Chondrocyte (in vitro differentiated cells): Measurements from ENCODE around the gene IGFBP2. TPM values are rescaled to one million over a fixed set of nuclear protein-coding genes. Genes with fewer than 3 reads are reported as not detected.

Experiments used
- DNase-seq: peaks from one replicate; pipeline ENCODE4 v3.0.0; 2021; ENCODE audit warnings: mixed read lengths, low spot score
- H3K27ac Mint-ChIP-seq: one replicate; pipeline ENCODE4 v1.8.0; 2021; ENCODE audit warnings: mild to moderate bottlenecking, moderate library complexity, mixed read lengths; ENCODE audit not compliant: unreplicated experiment
- H3K27me3 Mint-ChIP-seq: 2 replicates; pipeline ENCODE4 v1.8.0; 2021; ENCODE audit warnings: low read depth, mixed read lengths
- H3K36me3 Mint-ChIP-seq: 2 replicates; pipeline ENCODE4 v1.8.0; 2021; ENCODE audit warnings: low read depth, mixed read lengths
- H3K4me1 Mint-ChIP-seq: 2 replicates; pipeline ENCODE4 v1.8.0; 2021; ENCODE audit warnings: low read depth, mild to moderate bottlenecking, mixed read lengths
- H3K4me3 Mint-ChIP-seq: one replicate; pipeline ENCODE4 v1.8.0; 2021; ENCODE audit warnings: mild to moderate bottlenecking, moderate library complexity, mixed read lengths; ENCODE audit not compliant: unreplicated experiment
- H3K9me3 Mint-ChIP-seq: 2 replicates; pipeline ENCODE4 v1.8.0; 2021; ENCODE audit warnings: low read depth, mixed read lengths
- total RNA-seq: library from RNA; stranded (reverse); gene quantifications from 3 replicates; pipeline ENCODE4 v1.2.1, GENCODE V29; 2021
- TF ChIP-seq, protein P1 (sequence below): fragments of 200-600 bp; sonication (generic); IDR thresholded peaks from 2 replicates; pipeline ENCODE4 v1.5.0; 2021; ENCODE audit warnings: antibody characterized with exemption, mild to moderate bottlenecking, moderate library complexity

IGFBP2 gene
- total RNA-seq, 1 donor from 2014 or later, result 1,848 TPM

DNA sequence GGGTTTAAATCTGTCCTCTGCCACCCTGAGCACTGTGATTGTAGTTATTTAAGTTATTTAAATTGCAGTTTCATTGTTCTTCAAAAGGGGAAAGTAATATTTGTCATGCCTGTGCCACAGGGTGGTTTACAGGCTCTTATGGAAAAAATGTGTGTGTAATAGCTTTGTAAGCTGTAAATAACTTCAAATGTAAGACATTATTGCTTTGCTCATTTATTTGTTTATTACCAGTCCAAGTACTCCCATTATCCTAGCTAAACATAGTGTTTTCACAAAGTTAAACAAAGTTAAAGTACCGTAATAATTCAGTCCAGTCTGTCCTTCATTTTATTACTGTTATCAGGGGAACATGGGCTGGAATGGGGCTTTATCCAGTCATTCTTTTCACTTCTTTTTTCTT, 43.4 kb upstream of the IGFBP2 start:
- no peaks in the 10 kb centered on the region for H3K9me3 Mint-ChIP-seq
- no peak for DNase-seq
- H3K4me1 Mint-ChIP-seq, result peaks cover 8% of the 10 kb centered on the region
- H3K36me3 Mint-ChIP-seq, result no peaks in the 10 kb centered on the region
- TF ChIP-seq, protein P1, sequence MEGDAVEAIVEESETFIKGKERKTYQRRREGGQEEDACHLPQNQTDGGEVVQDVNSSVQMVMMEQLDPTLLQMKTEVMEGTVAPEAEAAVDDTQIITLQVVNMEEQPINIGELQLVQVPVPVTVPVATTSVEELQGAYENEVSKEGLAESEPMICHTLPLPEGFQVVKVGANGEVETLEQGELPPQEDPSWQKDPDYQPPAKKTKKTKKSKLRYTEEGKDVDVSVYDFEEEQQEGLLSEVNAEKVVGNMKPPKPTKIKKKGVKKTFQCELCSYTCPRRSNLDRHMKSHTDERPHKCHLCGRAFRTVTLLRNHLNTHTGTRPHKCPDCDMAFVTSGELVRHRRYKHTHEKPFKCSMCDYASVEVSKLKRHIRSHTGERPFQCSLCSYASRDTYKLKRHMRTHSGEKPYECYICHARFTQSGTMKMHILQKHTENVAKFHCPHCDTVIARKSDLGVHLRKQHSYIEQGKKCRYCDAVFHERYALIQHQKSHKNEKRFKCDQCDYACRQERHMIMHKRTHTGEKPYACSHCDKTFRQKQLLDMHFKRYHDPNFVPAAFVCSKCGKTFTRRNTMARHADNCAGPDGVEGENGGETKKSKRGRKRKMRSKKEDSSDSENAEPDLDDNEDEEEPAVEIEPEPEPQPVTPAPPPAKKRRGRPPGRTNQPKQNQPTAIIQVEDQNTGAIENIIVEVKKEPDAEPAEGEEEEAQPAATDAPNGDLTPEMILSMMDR, result no peak
- no peak overlapping the region for H3K4me3 Mint-ChIP-seq
- no peak overlapping the region for H3K27ac Mint-ChIP-seq
- H3K27me3 Mint-ChIP-seq, result no peaks in the 10 kb centered on the region

DNA sequence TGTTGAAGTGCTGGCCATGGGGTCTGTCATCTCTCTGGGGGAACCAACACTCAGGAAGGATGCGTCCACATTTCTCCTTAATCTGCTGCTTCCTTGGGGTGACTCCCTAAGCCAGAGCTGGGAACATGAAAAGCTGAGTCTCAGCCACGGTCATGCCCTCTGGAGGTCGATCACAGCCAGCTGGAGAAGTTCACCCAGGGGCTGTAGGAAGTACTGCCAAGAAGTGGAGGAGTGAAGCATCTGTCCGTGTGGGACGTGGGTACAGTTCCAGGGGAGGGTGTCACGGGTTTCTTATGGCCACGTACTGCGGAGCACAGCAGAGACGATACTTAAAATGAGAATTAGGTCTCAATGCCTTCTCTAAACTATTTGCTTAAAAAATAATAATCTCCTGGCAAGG, 42.4 kb upstream of the IGFBP2 start:
- Mint-ChIP-seq H3K4me3 (no peak overlapping the region), H3K27me3 (no peaks in the 10 kb centered on the region), H3K4me1 (peaks cover 9% of the 10 kb centered on the region), H3K36me3 (no peaks in the 10 kb centered on the region), H3K9me3 (no peaks in the 10 kb centered on the region), H3K27ac (no peak overlapping the region)
- no peak for DNase-seq
- TF ChIP-seq, protein P1, result no peak

DNA sequence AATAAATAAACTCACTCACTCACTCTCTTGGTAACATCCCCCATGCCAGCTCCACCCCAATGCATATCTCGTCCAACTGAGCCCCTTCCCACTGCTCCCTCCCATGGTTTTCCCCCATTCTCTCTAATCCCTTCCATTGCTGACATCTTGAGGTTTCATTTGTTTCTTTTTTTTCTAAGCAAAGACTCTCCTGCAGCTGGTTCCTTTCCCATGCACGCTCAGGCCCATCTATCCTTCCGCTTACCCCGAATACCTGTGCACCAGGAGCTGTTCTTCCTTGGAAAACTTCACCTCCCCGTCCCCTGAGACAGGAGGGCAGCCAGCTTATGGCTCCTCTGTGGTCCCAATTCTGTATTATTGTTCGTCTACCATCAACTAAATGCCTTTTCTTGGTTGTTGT, 41.7 kb upstream of the IGFBP2 start:
- Mint-ChIP-seq H3K9me3 (no peaks in the 10 kb centered on the region), H3K4me3 (no peak overlapping the region), H3K36me3 (no peaks in the 10 kb centered on the region), H3K27me3 (no peaks in the 10 kb centered on the region), H3K4me1 (peaks cover 16% of the 10 kb centered on the region), H3K27ac (no peak overlapping the region)
- DNase-seq, result no peak
- TF ChIP-seq, protein P1, result no peak

DNA sequence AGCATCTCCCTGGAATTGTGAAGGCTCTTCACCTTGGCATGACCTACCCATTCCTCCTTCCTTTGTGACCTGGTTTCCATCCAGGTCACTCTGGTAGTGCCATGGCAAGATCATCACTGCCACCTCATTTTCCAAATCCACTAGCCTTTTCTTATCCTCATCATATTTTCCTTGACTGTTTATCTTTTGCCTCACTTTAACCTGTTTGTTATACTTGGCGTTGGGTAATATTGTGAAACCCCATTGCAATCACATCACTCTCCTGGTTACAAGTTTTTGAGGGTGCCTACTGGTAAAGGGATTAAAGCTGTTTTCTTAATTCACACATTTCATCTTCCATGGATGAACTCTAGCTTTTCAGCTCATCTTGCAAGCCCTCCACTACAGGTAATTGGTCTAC, 39.1 kb upstream of the IGFBP2 start:
- H3K4me1 Mint-ChIP-seq, result peaks cover 40% of the 10 kb centered on the region
- no peaks in the 10 kb centered on the region for H3K9me3 Mint-ChIP-seq
- H3K27ac Mint-ChIP-seq, result no peak overlapping the region
- DNase-seq, result no peak
- no peaks in the 10 kb centered on the region for H3K36me3 Mint-ChIP-seq
- no peak overlapping the region for H3K4me3 Mint-ChIP-seq
- no peaks in the 10 kb centered on the region for H3K27me3 Mint-ChIP-seq
- TF ChIP-seq, protein P1, result no peak

DNA sequence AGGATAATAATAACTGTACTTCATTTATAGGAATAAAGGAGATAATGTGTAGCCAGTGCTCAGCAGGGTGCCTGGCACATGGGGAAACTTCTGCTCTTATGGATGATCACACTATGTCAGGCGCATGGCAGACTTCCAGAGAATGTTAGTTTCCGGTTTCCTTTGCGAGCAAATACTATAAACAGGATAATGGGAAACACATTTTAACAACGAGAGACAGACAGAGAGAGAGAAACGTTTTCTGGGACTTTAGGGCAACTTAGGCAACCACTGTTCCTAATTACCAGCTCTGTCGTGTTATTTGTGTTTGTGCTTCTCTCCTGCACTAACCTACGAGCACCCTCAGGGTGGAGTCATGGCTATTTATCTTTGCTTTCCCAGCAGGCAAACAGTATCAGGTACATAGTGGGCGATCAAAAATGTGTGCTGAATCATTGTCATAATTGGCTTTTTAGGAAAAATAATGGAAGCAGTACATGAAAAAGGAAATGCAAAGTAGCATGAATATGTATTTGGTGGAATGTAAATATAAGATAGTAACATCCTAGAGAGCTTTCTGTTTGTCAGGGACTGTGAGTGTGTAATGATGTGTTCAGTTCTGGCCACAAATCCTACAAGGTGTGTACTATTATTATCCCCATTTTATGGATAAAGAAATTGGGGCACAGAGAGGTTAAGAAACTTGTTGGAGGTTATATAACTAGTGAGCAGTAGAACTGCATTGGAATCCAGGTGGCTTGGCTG, 36.8 kb upstream of the IGFBP2 start:
- H3K27ac Mint-ChIP-seq, result peak overlapping the region; percentile 42
- DNase-seq, result no peak
- H3K27me3 Mint-ChIP-seq, result no peaks in the 10 kb centered on the region
- no peaks in the 10 kb centered on the region for H3K36me3 Mint-ChIP-seq
- H3K4me3 Mint-ChIP-seq, result no peak overlapping the region
- peaks cover 34% of the 10 kb centered on the region for H3K4me1 Mint-ChIP-seq
- TF ChIP-seq, protein P1, result no peak
- no peaks in the 10 kb centered on the region for H3K9me3 Mint-ChIP-seq
